Activated CD4-positive, alpha-beta T cell treated with anti-CD3 and anti-CD28 coated beads, Interleukin-2, amount 50 U/mL, for 48 hours (primary cell): ENCODE data around the gene FYCO1.

Source experiments
- DNase-seq, 2 experiments: peaks; one replicate each; pipeline ENCODE4 v3.0.0-alpha.2; 2020

Gene FYCO1

DNA sequence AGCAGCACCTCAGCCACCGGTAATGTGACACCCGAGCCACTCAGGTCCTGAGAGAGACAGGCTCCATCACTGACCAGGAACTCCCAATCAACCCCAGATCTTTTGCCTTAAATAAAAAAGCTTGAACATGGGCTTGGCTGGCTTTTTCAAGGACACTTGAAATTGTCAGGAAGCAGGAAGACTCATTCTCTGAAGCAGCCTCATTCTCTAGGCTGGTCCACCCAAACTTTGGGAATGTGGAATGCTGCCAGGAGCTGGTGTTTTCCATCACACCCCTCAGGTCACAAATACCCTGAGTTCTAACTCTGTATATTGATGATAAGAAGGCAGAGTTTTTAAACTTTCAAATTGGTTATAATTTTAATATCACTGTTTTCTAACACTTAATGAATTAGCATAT is 35.3 kb downstream of the FYCO1 start:
- DNase-seq = no peak

DNA sequence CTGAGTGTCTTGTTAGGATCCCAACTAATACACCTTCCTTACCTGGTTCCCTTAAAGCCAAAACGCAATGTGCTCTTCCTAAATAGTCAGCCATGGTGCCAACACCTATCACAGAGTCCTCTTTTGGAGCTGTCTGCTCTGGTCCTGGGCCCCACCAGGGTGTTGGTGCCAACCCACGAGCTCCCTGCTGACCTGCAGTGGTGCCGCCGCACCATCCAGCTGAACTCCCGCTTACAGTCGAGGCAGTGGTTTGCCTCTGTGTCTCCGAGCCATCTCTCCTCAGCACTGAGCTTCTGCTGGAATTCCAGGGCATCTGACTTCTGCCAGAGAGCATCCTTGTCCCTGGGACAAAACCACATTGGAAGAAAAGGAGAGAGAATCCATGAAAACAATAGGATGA is 36.4 kb downstream of the FYCO1 start:
- no peak for DNase-seq

DNA sequence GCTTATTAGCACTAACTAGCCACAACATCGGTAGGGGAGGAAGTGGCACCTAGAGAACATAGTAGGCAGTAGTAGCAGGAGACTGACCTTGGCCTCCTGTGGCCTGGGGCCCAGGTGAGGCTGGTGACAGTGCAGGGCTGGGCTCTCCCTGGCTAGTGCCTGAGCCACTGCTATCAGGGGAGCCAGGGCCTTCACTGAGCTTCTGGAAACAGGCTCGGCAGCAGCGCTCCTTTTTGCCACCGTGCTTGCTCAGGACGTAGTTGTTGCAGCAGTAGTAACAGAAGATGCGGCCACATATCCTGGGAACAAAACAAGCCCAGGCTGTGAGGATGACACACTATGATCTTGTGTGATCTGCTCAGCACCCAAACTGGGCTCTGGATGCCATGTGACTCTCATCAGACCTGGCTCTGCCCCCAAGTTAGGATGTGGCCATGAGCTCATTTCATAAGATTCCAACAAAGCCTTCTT is 37.3 kb downstream of the FYCO1 start:
- no peak for DNase-seq

DNA sequence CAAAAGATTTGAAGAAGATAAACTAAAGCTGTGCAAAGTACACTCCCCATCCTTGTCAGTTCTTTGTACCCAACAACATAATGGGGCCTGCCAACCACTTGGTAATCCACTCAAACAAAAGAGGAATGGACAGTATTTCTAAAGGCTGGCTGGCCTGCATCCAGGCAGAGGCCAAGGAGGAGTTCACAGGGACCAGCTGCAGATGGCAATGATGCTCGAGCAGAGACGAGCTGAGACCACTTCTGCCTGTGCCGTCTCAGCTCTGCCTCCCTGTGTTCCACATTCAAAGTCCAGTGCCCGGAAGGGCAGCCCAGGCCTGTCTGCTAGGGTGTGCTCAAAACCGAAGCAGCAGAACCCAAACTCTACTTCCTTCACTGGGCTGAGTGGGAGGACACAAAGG is 38.0 kb downstream of the FYCO1 start:
- no peak for DNase-seq

DNA sequence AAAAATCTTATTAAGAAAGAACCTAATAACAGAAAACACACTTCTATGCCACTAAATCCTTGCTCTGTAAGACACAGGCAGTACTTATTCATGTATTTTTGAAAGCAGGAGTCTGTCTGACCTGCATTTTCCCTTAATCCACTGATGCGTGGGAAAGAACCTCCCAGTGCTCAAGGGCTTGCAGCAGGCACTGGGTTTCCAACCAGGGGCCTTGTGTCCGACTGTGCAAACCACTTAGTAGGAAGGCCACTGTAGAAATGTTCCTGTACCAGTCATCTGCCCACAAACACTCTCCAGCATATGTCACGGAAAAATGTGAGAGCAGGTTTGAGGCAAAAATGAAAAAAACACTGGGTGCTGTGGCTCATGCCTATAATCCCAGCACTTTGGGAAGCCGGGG is 39.9 kb downstream of the FYCO1 start:
- DNase-seq = no peak

DNA sequence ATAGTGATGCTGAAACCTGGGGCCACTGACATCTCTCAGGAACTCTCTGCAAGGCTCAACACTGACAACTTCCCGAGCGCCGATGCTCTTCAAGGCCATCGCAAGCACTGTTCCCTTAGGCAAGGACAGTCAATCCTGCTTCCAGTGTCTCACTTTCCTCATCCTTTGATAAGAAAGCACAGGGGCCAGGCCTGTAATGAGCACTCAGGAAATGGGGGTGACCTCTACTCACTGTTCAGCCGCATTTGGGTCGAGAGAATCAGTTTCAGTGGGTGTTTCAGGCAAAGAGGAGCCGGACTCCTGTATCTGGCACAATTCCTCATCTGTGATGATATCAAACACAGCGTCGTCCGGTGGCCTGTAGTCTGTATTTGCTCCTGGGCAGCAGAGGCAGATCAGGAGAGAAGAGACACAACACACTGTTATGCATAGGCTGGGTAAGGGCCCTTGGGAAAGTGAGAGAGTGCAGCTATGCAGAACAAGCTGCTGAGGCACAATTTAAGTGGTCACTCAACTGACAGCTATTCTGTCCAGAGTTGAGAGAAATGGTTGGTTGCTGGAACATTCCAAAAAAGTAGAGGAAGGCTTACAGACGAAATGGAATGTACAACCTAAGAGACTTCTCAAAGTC is 40.5 kb downstream of the FYCO1 start:
- DNase-seq = no peak

DNA sequence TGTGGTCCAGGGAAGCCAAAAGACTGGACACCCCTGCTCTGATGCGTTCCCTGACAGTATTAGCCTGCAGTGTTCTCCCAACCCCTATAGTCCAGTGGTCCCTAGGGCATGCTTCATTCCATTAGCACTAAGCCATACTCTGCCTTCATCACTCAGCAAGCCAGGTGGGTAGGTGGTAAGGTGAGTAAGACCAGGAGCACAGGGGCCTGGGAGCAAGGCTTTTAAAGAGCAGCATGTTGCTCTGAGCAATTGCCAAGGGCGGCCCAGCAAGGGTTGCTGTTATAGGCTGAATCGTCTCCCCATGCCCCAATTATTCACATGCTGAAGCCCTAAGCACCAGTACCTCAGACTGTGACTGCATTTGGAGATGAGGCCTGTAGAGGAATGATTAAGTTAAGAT is 41.3 kb downstream of the FYCO1 start:
- no peak for DNase-seq

DNA sequence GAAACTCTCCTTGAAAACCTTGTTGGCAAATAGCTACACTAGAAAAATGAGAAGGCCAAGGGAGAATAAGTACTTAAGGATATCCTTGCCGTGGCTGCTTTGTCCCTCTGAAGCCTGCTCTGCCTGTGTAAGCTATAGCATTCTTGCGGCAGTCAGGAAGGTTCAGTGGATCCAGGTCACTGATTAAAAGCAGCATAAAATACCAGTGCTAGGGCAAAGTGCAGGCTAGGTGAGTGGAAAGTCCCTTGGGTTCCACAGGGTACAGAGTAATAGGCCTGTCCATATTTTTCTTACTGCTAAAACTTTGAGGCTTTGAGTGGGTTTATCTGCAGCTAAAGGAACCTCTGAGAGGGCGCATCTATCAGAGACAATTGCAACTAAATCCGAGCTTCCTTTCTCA is 42.1 kb downstream of the FYCO1 start:
- no peak for DNase-seq

DNA sequence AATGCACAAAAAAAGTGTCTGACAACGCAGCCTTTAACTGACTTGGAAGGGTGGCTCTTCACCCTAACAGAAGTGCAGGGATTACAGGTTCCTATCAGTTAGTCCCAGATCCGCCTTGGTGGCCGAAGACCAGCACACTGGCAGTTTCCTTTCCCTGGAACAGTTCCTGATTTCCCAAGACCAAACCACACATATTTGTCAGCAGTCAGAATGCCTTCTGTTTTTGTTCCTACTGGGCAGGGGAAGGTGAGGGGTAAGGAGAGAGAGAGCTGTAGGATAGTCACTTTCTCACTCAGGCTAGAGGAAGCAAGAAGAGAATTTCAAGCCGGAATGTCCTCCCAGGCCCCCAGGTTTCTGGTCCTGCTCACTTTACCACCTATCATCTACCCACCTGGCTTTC is 43.2 kb downstream of the FYCO1 start:
- DNase-seq = no peak

DNA sequence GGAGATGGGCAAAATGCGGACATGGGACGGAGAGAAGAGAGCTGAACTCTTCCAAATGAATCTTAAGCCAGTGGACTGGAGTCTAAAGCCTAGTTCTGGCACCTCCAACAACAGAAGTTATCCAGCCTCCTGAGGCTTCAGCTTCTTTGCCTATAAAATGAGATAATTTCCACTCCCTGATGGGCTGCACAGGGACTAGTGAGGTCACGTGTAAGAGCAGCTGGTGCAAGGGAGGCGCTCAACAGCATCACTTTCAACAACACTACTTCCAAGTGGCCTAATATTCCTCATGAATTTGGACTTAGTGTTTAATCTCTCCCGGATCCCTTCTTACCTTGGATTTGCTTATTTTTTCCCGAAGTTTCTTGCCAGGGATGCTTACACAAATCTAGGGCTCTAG is 43.7 kb downstream of the FYCO1 start:
- no peak for DNase-seq

DNA sequence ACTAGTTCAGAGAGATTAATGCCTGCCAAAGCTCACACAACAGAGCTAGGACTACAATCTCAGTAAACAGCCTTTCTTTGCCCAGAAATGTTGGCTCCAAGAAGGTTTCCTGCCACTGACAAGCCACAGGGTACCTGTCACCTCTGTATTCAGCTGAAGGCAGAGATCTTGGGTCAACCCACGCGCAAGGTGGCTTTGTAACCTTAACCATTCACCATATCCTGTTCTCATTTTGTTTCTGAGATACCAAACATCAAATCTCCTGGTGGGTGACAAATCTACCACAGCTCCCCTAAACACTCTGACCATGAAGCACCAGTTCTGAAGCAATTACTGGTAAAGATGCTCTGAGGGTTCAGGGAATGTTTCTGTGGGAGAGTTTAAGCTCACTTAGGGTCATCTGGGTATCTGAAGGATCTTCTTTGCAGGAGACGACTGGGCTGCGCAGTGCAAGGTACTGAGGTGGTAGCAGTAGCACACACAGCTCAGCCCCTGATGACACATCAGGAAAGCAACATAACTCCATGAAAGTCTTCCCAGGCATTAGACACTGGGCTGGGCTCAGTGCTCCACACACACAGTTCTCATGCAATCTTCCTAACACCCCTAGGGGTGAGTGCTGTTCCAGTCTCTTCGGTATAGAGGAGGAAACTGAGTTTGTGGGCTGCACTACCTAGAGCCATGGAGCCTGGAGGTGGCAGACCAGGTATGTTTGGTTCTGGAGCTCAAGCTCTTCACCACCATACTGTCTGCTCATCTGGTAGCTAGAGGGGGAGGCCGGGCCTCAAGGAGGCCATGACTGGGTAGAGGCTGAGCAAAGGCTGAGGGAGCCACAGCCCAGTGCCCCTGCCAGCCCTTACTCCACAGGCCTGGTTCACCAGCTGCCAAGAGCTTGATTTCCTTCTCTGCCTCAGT is 44.7 kb downstream of the FYCO1 start:
- DNase-seq = peak; percentile 57 to 67

DNA sequence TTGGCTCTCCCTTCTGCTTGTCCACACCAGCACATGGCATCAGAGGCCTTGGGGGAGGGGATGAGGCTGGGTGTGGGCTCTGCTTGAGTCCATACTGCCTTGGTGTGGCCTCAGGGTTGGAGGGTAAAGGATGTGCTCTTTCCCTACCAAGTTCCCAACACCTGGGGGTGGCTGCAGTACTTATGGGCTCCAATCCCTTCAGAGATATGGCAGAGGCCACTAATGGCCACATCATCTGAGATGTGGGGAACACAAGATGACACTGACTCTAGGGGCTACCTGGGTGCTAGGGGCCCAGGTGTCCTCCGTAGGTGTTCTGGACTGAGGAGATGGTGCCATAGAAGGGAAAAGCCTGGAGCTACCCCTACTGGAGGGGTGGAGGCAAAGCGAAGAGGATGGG is 45.5 kb downstream of the FYCO1 start:
- no peak for DNase-seq

DNA sequence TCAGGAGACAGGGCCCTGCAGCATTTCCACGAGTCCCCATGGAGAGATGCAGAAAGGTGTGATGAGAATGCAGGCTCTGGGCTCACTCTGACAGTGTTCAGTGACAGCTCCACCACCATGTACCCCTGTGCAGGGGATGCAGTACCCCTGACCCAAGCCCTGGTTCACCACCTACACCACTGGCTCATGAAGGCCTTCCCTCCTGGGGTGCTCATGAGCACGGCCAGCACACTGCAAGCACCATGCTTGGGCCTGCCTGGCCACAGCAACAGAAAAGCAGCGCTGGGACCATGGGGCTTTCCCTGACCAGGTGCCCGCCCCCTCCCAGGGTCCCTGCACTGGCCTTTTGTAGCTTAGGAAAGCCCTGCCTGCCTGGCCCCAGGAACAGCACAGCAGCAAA is 46.2 kb downstream of the FYCO1 start:
- DNase-seq = no peak

DNA sequence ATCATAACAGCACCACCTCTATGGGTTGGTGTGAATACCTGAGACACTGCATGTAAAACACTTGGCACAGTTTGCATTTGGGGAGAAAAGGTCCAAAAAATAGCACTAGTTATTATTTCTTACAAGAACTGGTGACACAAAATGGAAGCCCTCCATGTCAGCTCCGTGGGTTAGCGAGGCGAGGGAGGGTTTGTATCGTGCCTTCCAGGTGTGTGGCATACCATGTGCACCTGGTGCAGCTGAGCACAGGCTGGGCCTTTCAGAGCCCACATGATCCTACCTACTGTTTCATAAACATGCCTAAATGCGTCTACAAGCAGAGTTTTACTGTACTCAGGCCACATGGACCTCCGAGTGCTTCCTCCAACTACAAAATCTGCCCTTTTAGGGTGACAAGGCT is 46.7 kb downstream of the FYCO1 start:
- no peak for DNase-seq

DNA sequence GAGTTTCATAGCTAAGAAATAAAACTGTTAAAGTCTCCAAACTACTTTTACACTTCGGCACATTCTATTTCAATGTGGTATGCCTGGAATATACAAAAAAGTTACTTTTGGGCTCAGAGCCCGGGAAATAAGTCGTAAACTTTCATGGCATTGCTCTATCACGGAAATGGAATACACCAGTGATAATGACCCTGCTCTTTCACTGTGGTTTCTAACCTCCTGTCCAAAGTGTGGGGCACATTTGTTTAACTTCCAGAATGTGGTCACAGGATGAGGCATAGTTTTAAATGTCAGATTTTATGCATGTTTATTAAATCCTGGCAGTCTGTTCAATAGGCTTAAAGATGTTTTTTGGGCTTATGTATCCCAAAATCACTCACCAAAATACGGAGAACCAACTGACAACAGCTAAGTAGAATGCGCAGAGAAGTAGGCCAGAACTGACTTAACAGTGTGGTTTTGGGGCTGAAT is 47.3 kb downstream of the FYCO1 start:
- DNase-seq = no peak

DNA sequence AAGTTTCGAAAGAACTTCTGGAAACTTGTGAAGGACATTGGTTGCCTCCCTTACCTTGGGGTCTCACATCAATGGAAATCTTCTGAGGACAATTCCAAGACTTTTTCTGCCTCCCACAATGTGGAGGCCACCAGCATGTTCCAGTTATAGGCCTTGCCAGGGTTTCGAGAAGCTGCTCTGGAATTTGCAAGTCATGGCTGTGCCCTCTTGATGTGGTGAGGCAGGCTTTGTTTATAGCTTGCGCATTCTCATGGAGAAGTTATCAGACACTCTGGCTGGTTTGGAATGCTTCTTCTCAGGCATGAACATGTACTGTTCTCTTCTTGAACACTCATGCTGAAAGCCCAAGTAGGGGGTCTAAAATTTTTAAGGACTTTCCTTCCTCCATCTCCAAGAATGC is 48.3 kb downstream of the FYCO1 start:
- DNase-seq = no peak

DNA sequence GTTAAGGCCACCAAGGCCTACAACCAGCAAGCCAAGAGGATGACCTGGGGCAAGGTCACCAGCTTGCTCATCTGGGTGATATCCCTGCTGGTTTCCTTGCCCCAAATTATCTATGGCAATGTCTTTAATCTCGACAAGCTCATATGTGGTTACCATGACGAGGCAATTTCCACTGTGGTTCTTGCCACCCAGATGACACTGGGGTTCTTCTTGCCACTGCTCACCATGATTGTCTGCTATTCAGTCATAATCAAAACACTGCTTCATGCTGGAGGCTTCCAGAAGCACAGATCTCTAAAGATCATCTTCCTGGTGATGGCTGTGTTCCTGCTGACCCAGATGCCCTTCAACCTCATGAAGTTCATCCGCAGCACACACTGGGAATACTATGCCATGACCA is 48.7 kb downstream of the FYCO1 start:
- no peak for DNase-seq

DNA sequence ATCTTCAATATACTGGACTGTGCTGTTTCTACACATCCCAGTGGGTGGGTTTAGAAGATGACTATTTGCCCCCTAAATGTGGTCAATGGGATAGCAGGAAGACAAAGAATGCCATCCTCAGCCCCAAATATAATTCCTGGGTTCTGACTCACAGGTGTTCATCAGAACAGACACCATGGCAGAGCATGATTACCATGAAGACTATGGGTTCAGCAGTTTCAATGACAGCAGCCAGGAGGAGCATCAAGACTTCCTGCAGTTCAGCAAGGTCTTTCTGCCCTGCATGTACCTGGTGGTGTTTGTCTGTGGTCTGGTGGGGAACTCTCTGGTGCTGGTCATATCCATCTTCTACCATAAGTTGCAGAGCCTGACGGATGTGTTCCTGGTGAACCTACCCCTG is 49.3 kb downstream of the FYCO1 start:
- DNase-seq = no peak

DNA sequence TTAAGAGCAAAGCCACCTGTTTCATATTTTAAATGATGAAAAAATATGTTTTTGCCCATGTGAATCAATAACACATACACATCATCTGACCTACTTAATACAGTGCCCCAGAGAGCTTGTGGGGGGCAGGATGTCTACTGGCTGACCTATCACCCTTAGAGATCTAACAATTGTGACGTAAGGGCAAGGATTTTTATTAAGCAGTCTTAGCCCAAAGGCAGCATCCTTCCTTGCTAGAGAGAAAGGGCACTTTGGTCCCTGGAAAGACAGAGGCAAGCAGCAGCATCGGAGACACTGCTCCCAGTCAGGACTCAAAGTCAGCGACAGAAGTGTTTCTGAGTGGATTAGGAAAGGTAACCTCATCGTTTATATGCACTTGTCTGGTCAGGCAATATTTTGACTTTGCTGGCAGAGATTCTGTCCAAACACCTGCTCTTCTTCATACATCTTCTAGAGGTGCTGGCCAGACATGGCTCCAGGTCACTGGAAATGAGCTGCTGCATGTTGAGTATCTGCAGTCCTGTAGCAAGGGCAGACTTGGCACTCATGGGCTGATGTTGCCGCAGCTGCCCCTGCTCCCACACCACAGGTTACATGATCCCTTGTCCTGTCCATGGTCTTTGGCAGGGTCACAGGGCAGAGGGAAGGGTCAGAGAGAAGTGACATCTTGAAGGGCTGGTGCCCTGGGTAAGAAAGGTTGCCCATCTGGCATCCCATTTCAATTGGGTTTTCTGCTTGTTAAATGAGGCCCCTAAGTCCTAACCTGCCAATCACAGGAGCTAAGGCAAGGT is 50.6 kb downstream of the FYCO1 start:
- DNase-seq = no peak

DNA sequence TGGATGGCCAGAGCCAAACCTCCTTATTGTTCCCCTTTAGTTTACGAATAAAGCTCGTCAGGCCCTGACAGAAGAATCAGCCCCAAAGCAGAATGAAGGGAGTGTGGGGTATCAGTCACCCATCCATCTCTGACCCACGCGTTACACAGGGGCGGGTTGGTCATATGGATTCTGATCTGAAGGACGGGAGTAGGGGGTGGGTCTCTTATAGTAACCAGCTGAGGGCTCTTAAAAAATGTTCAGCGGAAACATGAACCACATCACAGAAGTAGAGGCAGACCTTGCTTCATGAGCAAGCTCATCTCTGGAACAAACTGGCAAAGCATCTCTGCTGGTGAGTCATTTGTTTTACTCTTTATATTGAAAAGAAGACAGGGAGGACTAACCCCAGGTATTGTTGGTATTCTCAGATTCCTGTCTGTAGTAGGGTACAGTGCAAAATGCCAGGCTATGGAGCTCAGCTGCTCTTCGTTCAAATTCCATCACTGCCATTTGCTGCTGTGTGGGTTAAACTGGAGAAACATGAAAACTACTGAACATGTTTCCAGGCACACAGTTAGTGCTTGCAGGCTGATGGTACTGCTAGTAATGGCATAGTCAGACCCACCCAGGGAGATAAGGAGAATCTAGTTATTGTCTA is 52.3 kb downstream of the FYCO1 start, which contains the start of gene CXCR6:
Gene CXCR6, plus strand, starts transcription at position 258 of the 640 bp plus-strand sequence. CDS start 3,018 bp downstream, outside the sequence.
- DNase-seq = peak; percentile 36 to 48

DNA sequence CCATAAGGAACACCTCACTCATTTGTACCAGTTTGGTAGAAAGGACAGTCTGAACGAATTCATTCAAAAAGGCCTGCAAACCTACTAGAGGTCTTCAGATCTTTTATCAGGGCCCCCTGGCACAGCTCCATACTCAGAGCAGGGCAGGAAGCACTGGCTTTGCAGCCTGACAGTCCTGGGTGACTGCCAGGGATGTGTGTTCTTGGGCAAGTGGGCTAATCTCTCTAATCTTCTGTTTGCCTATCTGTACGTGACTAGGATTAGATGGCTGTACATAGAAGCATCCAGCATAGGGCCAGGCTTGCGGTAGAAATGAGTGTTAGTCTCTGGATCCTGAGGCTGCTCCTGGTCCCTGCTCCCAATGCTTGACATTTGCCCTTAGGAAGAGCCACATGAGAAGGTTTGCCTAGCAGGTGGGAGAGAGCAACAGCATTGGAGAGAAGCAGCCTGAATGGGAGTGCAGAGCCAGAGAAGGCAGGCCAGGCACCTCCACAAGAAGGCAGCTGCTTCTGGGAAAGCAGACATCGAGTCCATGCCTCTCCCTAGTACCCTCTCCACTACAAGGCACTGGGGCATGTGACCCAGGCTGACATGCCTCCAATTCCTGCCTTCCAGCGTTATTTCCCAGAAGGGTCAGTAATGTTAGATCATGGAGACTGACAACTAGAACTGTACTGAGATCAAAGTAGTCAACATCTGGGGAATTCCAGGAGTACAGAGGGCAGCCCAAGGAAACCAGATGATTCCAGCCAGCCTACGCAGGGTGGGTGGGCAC is 53.4 kb downstream of the FYCO1 start:
- no peak for DNase-seq

DNA sequence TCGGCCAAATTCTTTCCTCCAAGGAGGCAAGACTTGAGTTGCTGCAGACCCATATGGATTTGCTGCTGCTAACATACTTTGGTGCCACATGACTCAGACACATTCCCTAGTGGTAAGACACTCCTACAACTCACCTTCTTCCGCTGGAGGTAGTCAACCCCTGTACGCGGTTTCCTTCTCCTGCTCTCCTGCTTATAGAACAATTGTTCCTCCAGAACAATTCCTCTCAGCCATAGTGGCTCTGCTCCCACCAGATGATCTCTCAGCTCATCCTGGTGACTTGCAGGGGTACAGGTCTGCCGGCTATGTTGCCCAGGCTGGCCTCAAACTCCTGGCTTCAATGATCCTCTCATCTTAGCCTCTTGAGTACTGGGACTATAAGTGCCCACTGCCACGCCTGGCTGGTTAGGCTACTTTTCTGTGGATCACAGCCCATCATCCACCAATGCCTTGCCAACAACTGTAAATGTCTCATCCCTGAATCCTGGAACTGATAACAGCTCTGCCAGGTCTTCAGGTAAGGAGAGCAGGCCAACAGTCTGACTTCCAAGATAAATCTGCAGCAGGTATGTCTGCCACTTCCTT is 54.8 kb downstream of the FYCO1 start:
- no peak for DNase-seq
